Measurements from ENCODE around the gene DSCAML1. TPM values are rescaled to one million over a fixed set of nuclear protein-coding genes. Genes with fewer than 3 reads are reported as not detected.

The DSCAML1 gene
- total RNA-seq, 1 experiment from 2014 or later, result not detected

DNA sequence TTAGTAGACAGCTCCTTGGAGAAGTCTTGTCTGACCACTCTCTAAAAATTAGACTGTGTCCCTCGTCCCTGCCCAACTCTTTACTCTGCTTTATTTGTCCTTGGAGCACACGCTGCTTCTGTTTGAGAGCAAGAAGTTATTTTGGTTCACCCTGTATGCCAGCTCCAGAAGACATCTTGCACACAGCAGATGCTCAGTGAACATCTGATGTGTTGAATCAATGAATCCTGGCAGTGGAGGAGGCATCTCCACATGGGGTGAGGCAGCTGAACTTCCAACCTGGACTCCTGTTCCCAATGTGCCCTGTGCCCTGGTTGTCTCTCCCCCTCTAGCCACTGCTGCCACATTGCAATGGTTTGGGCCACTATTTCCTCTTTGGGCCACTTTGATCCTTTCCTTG is 255.8 kb downstream of the DSCAML1 start:
- H3K36me3 ChIP-seq (ENCODE audit: control insufficient read depth in 1 of 2, insufficient read depth in 2 of 2, low read length in 2 of 2), result no peaks in the 10 kb centered on the region
- ChIA-PET POLR2A (no interaction called here), RAD21 (ENCODE audit: low non-redundant PET in 1 of 2, low total read pairs in 2 of 2, uncharacterized antibody in 2 of 2, unreplicated experiment in 2 of 2) (no interaction called here), CTCF (no interaction called here)
- no peaks in the 10 kb centered on the region for H3K9me3 ChIP-seq (ENCODE audit: control insufficient read depth in 1 of 2, insufficient read depth in 1 of 2, low read depth in 1 of 2, low read length in 2 of 2)
- TF ChIP-seq POLR2AphosphoS5 (IDR thresholded peaks at IDR 0.05; ENCODE audit: low read depth, low read length) (no peak), ZFX (IDR thresholded peaks at IDR 0.05) (no peak), TCF7L2 (IDR thresholded peaks at IDR 0.05; ENCODE audit: borderline replicate concordance, extremely low read depth, insufficient read depth, insufficient read length) (no peak)
- no peak overlapping the region for H2AFZ ChIP-seq (ENCODE audit: low read depth, low read length, poor library complexity, severe bottlenecking)
- BruUV-seq (replicated peaks), result no TSS peak
- no peaks in the 10 kb centered on the region for H3K4me1 ChIP-seq (ENCODE audit: control insufficient read depth in 1 of 2, insufficient read depth in 2 of 2, low read length in 2 of 2)
- peaks cover 52% of the 10 kb centered on the region for H3K27me3 ChIP-seq (ENCODE audit: insufficient read depth, low read length)
- intact Hi-C loops (cut with micrococcal nuclease), result no loop called here
- no peak overlapping the region for H3K4me2 ChIP-seq (ENCODE audit: low read length)
- H3K9ac ChIP-seq (ENCODE audit: low read length), result no peak overlapping the region
- ATAC-seq (no peak), DNase-seq (ENCODE audit: low read depth, low spot score) (no peak)
- H4K20me1 ChIP-seq (ENCODE audit: insufficient read depth), result no peaks in the 10 kb centered on the region
- no peaks in the 10 kb centered on the region for H3K9me2 ChIP-seq (ENCODE audit: insufficient read depth)
- H3K4me3 ChIP-seq (replicated peaks in 1 of 2; ENCODE audit: low read depth in 1 of 2, low read length in 2 of 2), result no peak overlapping the region
- no peak overlapping the region for H3K27ac ChIP-seq (ENCODE audit: low read depth, low read length)
- H3K79me2 ChIP-seq (ENCODE audit: insufficient read depth, low read length), result no peaks in the 10 kb centered on the region

- intact Hi-C loops (cut with micrococcal nuclease), result no loop called here
- Histone ChIP-seq H3K4me3 (replicated peaks in 1 of 2; ENCODE audit: low read depth in 1 of 2, low read length in 2 of 2) (no peak overlapping the region), H3K9me2 (ENCODE audit: insufficient read depth) (no peaks in the 10 kb centered on the region), H3K4me1 (ENCODE audit: control insufficient read depth in 1 of 2, insufficient read depth in 2 of 2, low read length in 2 of 2) (no peaks in the 10 kb centered on the region), H4K20me1 (ENCODE audit: insufficient read depth) (no peaks in the 10 kb centered on the region), H3K9me3 (ENCODE audit: control insufficient read depth in 1 of 2, insufficient read depth in 1 of 2, low read depth in 1 of 2, low read length in 2 of 2) (no peaks in the 10 kb centered on the region), H3K9ac (ENCODE audit: low read length) (no peak overlapping the region), H2AFZ (ENCODE audit: low read depth, low read length, poor library complexity, severe bottlenecking) (no peak overlapping the region), H3K36me3 (ENCODE audit: control insufficient read depth in 1 of 2, insufficient read depth in 2 of 2, low read length in 2 of 2) (no peaks in the 10 kb centered on the region), H3K27me3 (ENCODE audit: insufficient read depth, low read length) (peaks cover 65% of the 10 kb centered on the region), H3K79me2 (ENCODE audit: insufficient read depth, low read length) (no peaks in the 10 kb centered on the region), H3K27ac (ENCODE audit: low read depth, low read length) (no peak overlapping the region), H3K4me2 (ENCODE audit: low read length) (no peak overlapping the region)
- DNase-seq (ENCODE audit: low read depth, low spot score), result no peak
- BruUV-seq (replicated peaks), result no TSS peak
- ATAC-seq, result no peak
- ChIA-PET CTCF (no interaction called here), POLR2A (no interaction called here), RAD21 (ENCODE audit: low non-redundant PET in 1 of 2, low total read pairs in 2 of 2, uncharacterized antibody in 2 of 2, unreplicated experiment in 2 of 2) (no interaction called here)
- TF ChIP-seq SRF (IDR thresholded peaks at IDR 0.05; ENCODE audit: low read depth) (no peak), POLR2AphosphoS5 (IDR thresholded peaks at IDR 0.05; ENCODE audit: low read depth, low read length) (no peak), ZFX (IDR thresholded peaks at IDR 0.05) (no peak), EZH2 (IDR thresholded peaks at IDR 0.05) (no peak), TCF7L2 (IDR thresholded peaks at IDR 0.05; ENCODE audit: borderline replicate concordance, extremely low read depth, insufficient read depth, insufficient read length) (no peak), ATF3 (IDR thresholded peaks at IDR 0.05) (no peak), RAD21 (IDR thresholded peaks at IDR 0.05; ENCODE audit: low read depth) (no peak), CTCF (IDR thresholded peaks at IDR 0.05 in 2 of 3, conservative IDR thresholded peaks at IDR 0.05 in 1 of 3; ENCODE audit: borderline replicate concordance in 1 of 3, insufficient read depth in 1 of 3, low read depth in 2 of 3, low read length in 2 of 3) (no peak), EZH2phosphoT487 (IDR thresholded peaks at IDR 0.05; ENCODE audit: borderline replicate concordance) (no peak), EGR1 (IDR thresholded peaks at IDR 0.05; ENCODE audit: low read depth) (no peak), FOSL1 (IDR thresholded peaks at IDR 0.05; ENCODE audit: low read depth) (no peak), ZNF274 (IDR thresholded peaks at IDR 0.05; ENCODE audit: low read depth, low read length) (no peak)
- TF ChIP-seq, protein P1, sequence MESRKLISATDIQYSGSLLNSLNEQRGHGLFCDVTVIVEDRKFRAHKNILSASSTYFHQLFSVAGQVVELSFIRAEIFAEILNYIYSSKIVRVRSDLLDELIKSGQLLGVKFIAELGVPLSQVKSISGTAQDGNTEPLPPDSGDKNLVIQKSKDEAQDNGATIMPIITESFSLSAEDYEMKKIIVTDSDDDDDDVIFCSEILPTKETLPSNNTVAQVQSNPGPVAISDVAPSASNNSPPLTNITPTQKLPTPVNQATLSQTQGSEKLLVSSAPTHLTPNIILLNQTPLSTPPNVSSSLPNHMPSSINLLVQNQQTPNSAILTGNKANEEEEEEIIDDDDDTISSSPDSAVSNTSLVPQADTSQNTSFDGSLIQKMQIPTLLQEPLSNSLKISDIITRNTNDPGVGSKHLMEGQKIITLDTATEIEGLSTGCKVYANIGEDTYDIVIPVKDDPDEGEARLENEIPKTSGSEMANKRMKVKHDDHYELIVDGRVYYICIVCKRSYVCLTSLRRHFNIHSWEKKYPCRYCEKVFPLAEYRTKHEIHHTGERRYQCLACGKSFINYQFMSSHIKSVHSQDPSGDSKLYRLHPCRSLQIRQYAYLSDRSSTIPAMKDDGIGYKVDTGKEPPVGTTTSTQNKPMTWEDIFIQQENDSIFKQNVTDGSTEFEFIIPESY (IDR thresholded peaks at IDR 0.05; ENCODE audit: extremely low read depth, insufficient replicate concordance, low read length), result no peak
Observed at GRCh38 chr11:117538263-117539135, 258.5 kb downstream of the DSCAML1 start.

All from HCT116 (cell line).